Measurements from ENCODE around the gene RAD51B.

The RAD51B gene

GRCh38 chr14:68477461-68478085 lies 658.0 kb downstream of the RAD51B start:
- DNase-seq = no peak

DNA sequence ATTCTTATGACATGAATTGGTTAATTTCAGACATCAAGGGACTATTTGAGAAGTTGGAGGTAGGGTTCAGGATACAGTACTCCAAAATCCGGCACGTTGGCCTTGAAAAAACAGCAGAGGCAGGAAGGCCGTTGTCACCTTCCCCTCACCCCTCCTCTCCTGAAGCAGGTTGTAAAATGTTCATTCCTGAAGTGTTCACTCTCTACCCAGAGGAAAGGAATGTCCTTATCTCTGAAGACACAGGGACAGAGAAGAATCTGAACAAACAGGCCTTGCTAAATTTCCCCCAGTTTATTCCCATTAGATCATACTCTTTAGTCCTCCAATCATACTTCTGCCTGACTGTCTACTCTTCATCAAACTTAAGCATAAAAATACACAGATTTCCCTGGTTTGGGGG lies 659.7 kb downstream of the RAD51B start:
- no peak for DNase-seq

DNA sequence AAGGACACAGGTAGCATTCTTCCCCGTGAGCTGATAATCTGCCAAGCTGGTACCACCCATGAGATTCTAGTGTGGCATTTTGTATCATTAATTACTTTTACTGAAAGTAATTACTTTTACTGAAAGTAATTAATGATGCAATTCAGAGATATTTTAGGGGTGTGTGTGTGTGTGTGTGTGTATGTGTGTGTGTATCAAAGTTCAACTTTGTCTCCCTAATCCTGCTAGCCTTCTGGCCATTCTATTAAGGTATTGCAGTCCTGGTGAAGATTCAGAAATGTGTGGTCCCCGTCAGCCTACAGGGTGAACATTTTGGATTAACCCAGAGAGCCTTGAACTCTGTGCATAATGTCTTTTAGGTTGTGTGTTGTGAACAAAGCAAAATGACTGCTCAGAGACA lies 662.4 kb downstream of the RAD51B start:
- no peak for DNase-seq

DNA sequence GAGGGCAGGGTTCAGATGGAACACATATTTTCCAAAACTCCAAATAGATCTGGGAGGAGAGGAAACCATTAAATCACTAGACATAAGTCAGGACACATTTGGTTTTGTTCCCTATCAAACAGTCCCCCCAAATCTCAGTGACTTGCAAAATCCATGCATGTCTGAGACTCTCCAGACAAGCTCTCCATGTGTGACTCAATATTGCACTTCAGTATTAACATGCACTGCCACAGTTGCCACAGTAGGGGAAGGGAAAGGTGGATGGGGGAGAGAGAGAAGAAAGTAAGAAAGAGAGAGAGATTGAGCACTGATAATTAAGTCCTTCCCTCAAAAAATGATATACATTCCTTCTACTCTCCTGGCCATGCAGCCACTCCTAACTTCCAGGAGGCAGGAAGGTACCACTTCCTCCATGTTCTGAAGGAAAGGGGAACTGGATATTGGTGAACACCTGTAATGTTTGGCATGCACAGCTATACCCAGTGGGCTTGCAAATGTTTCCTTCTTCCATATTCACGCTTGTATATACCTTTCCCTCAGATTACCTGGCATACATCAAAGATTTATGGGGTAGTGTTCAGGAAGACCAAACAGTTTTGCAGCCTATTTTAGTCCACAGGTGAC lies 663.3 kb downstream of the RAD51B start:
- DNase-seq = no peak

DNA sequence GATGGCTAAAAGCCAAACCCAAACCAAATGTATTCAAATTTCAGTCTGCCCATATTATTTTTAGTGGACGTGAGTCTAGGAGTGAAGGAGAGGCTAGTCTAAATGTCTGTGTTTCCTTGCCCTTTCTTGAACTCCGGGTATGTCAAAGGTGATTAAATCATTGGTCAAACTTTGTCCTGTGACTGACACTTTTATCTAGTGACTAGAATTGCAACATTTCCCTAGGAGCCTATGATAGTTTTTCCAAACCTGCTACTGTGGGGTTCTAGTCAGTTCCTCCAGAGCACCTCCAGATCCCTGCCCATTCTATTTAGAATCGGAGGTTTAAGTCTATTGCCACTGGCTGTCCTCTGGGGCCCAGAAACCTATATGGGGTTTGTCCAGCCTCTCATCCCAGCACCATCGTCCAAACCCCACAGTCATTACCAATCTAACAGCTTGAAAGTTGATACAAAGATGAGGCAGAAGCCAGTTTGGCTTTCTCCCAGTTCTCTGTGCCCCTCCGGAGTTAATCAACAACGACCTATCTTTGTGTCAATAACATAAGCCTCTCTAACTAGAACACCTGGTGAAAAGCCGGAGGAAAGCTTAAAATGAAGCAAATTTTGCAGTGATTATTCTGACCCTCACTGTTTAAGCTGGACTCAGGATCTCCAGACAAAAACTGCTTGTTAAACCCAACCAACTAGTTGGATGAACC lies 666.6 kb downstream of the RAD51B start:
- DNase-seq = no peak

DNA sequence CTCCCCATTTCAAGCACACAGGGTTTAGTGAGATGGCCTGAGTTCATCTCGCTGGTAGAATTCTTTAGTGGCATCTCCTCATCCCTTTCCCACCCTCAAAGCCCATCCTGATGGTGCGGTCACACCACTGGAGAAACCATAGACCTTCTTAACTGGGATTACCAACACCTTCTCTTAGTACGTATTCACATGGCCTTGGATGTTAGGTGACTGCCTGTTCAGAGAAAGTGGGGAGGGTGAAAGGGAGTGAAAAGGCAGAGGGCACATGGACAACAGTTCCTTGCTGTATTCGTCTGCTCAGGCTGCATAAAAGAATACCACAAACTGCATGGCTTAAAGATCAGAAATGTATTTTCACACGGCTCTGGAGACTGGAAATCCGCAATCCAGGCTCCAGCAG lies 667.2 kb downstream of the RAD51B start:
- no peak for DNase-seq

DNA sequence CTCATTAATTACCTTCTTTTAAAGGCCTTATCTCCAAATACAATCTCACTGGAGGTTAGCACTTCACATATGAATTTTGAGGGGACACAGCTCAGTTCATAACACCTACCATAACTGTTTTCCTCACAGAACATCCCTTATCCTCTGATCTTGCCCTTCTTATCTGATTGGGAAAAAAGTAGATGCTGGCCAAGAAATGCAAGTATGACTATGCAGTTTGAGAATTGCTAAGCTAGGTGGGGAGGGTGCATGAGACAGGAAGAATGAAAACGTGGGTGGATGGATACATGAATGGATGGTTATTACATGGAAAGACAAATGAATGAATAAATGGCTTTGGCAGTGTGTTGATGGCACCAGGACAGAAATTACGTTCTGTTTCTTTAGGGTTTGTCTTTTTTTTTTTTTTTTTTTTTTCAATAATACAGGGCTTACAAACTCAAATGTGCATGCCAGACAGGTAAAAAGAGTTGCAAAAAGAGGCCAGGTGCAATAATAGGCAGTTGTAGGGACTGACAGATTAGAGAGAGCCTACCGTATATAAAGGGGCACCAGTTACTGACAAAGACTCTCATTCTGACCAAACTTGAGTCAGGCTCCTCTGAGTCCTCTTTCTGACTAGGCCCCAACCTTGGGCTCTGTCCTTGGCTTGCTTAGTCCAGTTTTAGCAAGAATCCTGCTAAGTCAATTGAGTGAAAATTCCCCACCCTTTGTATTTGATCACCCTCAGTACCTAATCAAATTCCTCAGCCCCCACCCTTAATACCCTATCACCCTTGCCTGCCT lies 668.4 kb downstream of the RAD51B start:
- DNase-seq = no peak

DNA sequence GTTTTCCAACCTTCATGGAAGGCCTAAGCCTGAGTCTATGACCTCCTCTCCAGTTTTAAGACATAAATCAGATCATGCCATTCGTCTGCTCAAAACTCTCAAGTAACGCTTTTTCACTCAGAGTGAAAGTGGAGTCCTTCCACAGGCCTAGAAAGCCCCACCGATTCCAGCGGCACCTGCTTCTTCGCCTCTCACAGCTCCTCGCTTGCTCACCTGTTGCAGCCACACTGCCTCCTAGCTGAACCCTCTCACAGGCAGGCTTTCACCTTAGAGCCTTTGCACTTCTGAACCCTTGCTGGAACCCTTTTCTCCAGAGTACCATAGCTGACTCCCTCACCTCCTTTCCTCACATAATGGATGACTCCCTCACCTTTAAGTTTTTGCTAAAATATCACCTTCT lies 672.2 kb downstream of the RAD51B start:
- DNase-seq = no peak

DNA sequence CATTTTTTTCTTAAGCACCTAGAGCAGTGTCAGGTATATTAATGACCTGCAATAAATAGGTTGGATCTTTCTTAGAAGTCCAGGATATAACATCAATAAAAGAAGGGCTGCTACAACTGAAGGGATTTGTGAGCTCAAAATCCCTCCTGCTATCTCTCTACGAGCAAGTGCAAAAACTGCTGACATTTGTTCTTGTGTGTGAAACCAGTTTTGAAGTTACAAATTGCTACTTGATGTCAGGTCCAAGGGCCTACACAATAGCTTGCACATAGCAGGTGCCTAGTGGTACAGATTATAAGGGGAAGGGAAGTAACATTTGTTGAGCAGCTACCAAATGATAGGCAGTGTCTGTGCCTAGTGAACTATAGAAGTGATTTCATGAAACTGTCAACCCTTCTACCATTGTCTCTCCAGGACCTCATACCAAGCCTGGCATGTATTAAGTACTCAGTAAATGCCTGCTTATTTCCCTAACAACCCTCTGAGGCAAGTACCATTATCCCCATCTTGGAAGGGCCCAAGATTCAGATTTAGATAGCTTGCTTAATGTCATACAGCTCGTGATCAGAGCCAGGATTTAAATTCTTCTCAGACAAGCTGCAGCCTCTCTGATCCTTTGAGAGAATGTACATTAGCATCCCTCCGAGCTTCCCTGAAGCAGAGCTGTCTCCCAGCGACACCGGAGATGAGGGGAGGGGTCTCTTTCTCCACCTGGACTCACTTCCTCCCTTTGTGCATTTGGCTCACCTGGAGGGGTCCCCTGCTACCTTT lies 673.0 kb downstream of the RAD51B start:
- DNase-seq = no peak

- DNase-seq = no peak
Observed at GRCh38 chr14:68493152-68493911, 673.8 kb downstream of the RAD51B start.

DNA sequence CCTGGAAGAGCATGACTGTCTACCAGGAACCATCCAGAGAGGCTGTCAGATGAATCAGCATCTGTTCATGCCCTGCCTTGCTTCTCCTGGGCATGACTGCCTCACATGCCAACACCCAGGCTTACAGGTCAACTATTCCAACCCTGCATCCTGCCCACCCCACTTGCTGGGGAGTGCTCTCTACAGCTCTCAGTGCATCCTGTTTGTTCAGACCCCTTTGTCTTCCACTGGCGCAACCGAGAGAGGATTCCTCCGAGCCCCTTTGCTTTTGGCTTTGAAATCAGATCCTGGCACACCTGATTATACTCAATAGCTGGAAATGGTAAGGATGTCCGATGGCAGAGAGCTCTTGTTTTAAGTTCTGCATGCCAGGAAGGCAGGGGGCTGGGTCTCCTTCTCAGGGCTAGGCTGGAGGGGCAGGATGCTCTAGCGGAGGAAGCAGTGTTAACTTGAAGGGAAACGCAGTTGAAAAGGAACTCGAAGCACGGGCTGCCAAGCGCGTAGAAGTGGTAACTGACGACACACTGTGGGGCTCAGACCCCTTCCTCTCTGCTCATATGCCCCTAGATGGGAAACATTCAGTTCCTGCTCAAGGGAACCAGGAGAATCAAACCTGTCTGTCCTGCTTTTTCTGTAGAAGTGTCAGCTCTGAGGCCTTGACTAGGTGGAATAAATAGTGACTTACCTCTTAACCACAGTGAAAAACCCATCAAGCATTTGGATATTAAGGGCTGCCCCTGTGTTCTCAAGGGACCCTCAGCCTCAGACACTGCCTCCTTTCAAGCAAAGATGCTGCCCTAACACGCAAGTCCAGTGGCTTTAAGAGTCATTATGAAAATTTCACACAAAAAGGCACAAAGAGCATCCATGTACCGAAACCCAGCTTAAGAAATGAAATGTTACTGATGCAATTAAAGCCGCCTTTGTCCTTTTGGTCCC lies 675.8 kb downstream of the RAD51B start:
- no peak for DNase-seq

GRCh38 chr14:68497011-68497410 lies 677.4 kb downstream of the RAD51B start:
- no peak for DNase-seq

GRCh38 chr14:68499451-68499850 lies 679.9 kb downstream of the RAD51B start:
- DNase-seq = no peak

DNA sequence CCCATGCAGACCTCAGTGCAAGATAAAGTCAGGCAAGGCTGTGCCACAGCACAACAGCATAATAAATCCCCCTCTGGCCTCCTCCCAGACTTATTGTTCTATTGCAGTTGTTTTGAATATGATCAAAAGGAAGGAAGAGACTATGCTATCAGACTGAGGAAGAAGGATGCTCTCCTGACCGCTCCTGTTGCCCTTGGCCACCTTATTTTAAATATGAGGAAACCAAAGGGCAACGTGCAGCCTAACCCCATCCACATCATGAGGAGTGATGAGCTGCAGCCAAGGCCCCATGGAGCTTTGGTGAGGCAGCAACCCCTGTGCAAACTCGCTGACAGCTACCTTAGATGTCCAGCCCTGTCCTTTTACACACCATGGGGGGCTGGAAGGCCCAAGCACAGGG lies 681.6 kb downstream of the RAD51B start:
- no peak for DNase-seq

DNA sequence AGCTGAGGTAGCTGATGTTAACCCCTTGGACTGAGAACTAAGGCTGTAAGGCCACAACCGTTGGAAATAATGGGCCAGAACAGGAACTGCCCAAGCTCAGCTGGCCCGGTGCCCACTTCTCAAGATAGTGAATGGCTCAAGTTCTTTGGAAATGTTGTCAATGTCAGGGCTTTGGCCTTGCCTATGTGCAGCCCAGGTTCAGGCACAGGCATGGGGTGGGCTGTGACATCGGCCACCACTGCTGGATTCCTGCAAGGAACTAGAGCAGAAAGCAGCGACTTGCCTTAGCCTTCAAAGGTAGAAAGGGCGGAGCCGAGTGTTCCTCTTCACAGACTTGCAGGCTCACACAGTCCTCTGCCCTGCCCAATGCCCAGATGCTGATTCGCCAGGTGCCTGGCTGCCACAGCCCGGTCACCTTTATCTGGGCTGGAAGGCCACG lies 682.1 kb downstream of the RAD51B start:
- no peak for DNase-seq

- no peak for DNase-seq
Observed at GRCh38 chr14:68502230-68502629, 682.7 kb downstream of the RAD51B start.

GRCh38 chr14:68503186-68503825 lies 683.7 kb downstream of the RAD51B start:
- DNase-seq = no peak

- DNase-seq = no peak
Observed at GRCh38 chr14:68504861-68505260, 685.3 kb downstream of the RAD51B start.

GRCh38 chr14:68506021-68506644 lies 686.6 kb downstream of the RAD51B start:
- no peak for DNase-seq

All from midbrain (tissue), 1 donor.